PFSK-1 (cell line): ENCODE results near the gene REPS1.

Experiments used
- FOXP2 ChIP-seq: optimal IDR thresholded peaks from 2 replicates; pipeline ENCODE3; 2011; ENCODE audit warnings: borderline replicate concordance, control low read depth, inconsistent platforms; ENCODE audit not compliant: insufficient read depth; ENCODE audit errors: extremely low read length, extremely low read depth
- POLR2AphosphoS5 ChIP-seq: IDR thresholded peaks from 2 replicates; pipeline ENCODE4 v1.6.1; 2012; ENCODE audit warnings: low read depth, mild to moderate bottlenecking, control low read depth, low read length, moderate library complexity
- REST ChIP-seq, 2 experiments: IDR thresholded peaks; 2 replicates each; pipeline versions ENCODE4 v1.6.1 to v1.8.0; 2011 to 2012; ENCODE audit warnings: low read depth in 2 of 2, low read length in 2 of 2, control low read depth in 1 of 2, inconsistent platforms in 1 of 2, mild to moderate bottlenecking in 1 of 2, moderate library complexity in 1 of 2; ENCODE audit not compliant: insufficient read depth in 1 of 2
- SIN3A ChIP-seq: IDR thresholded peaks from 2 replicates; pipeline ENCODE4 v1.6.1; 2012; ENCODE audit warnings: mild to moderate bottlenecking, low read length, moderate library complexity, borderline replicate concordance; ENCODE audit not compliant: insufficient read depth
- TAF1 ChIP-seq: IDR thresholded peaks from 2 replicates; pipeline ENCODE4 v1.6.1; 2012; ENCODE audit warnings: low read length, control low read depth, borderline replicate concordance; ENCODE audit not compliant: insufficient read depth

REPS1 gene

GRCh38 chr6:138987080-138987642 lies 892 bp downstream of the REPS1 start:
- TF ChIP-seq FOXP2 (peak; percentile 9), POLR2AphosphoS5 (no peak)

GRCh38 chr6:138986578-138986977 lies 1.5 kb downstream of the REPS1 start:
- no peak for TF ChIP-seq TAF1
- TF ChIP-seq SIN3A = no peak
- TF ChIP-seq REST (IDR thresholded peaks at IDR 0.05; ENCODE audit: insufficient read depth in 1 of 2, low read depth in 2 of 2, low read length in 2 of 2) = no peak
- TF ChIP-seq FOXP2 = no peak
- TF ChIP-seq POLR2AphosphoS5 = no peak

DNA sequence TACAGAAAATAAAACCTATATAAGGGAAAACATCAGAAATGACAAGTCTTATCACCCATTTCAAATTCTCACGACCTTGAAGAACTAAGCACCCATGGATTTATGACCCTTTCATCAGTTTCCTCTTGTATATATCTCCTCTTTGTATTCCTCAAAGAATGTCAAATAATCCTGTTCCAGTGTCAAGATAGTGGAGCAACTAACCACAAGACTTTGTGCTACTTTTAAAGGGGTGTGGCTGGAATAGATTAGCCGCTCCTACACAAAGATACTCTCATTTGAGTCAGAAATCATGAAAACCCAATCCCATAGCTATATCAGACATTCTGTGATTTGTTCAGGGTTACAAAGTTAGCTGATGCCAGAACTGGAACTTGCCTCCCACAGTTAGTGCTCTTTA lies 6.6 kb downstream of the REPS1 start:
- TF ChIP-seq REST (IDR thresholded peaks at IDR 0.05; ENCODE audit: insufficient read depth in 1 of 2, low read depth in 2 of 2, low read length in 2 of 2) (no peak), POLR2AphosphoS5 (no peak), SIN3A (no peak), FOXP2 (no peak), TAF1 (no peak)

GRCh38 chr6:138979813-138980668 lies 8.0 kb downstream of the REPS1 start:
- no peak for TF ChIP-seq TAF1
- TF ChIP-seq POLR2AphosphoS5 = no peak
- no peak for TF ChIP-seq REST (IDR thresholded peaks at IDR 0.05; ENCODE audit: insufficient read depth in 1 of 2, low read depth in 2 of 2, low read length in 2 of 2)
- TF ChIP-seq FOXP2 = no peak
- TF ChIP-seq SIN3A = no peak

GRCh38 chr6:138979365-138979764 lies 8.7 kb downstream of the REPS1 start:
- TF ChIP-seq FOXP2 (no peak), SIN3A (no peak), REST (IDR thresholded peaks at IDR 0.05; ENCODE audit: insufficient read depth in 1 of 2, low read depth in 2 of 2, low read length in 2 of 2) (no peak), POLR2AphosphoS5 (no peak), TAF1 (no peak)
